ENCODE results near the gene TAS1R1. TPM values are rescaled to one million over a fixed set of nuclear protein-coding genes. Genes with fewer than 3 reads are reported as not detected.

TAS1R1 gene
- total and polyA plus RNA-seq, 9 of the 15 experiments (the other 6 are each of a cell fraction or from before 2014, with no cell fraction given), result 0.06 TPM; not detected in 8

- TF ChIP-seq ZBTB40 (IDR thresholded peaks at IDR 0.05), result peak; percentile 15; the same call in 1 of the 2 replicates
- no peak for TF ChIP-seq ZBTB40 (CRISPR knock-in tag; IDR thresholded peaks at IDR 0.05)
- TF ChIP-seq PML (IDR thresholded peaks at IDR 0.05; ENCODE audit: low read length), result peak; percentile 10; the same call in 1 of the 2 replicates
- peak; percentile 54; the same call in 1 of the 2 replicates for TF ChIP-seq SOX6 (IDR thresholded peaks at IDR 0.05)
- TF ChIP-seq HDAC1 (IDR thresholded peaks at IDR 0.05), result peak in 1 of 2 experiments; percentile 95; a peak in 2 of 4 replicates
- TF ChIP-seq MITF (IDR thresholded peaks at IDR 0.05), result peak; percentile 93
- TF ChIP-seq CBFB (CRISPR knock-in tag; IDR thresholded peaks at IDR 0.05), result peak; percentile 29; the same call in 1 of the 2 replicates
- no peak for TF ChIP-seq CSDE1 (IDR thresholded peaks at IDR 0.05)
- TF ChIP-seq ZNF277 (CRISPR knock-in tag; IDR thresholded peaks at IDR 0.05; ENCODE audit: borderline replicate concordance), result 0 out of 2 replicates have a peak, but pooled peaks have one; percentile 42
- TF ChIP-seq TOE1 (IDR thresholded peaks at IDR 0.05; ENCODE audit: borderline replicate concordance), result peak; percentile 95
- TF ChIP-seq TOE1 (CRISPR knock-in tag; IDR thresholded peaks at IDR 0.05; ENCODE audit: borderline replicate concordance, low read depth), result no peak
- peak; percentile 58; the same call in 1 of the 2 replicates for TF ChIP-seq HDAC2 (IDR thresholded peaks at IDR 0.05)
- peak; percentile 38; the same call in 1 of the 2 replicates for TF ChIP-seq HCFC1 (IDR thresholded peaks at IDR 0.05; ENCODE audit: low read depth, low read length)
- peak; percentile 80 to 98; a peak in 3 of 4 replicates for TF ChIP-seq SRF (CRISPR knock-in tag; IDR thresholded peaks at IDR 0.05)
- TF ChIP-seq DPF2 (IDR thresholded peaks at IDR 0.05), result peak; percentile 66; the same call in 1 of the 2 replicates
- TF ChIP-seq CTBP1 (IDR thresholded peaks at IDR 0.05; ENCODE audit: borderline replicate concordance), result 0 out of 2 replicates have a peak, but pooled peaks have one; percentile 38
Observed at GRCh38 chr1:6601049-6601922, 46.2 kb downstream of the TAS1R1 start (continued).
